NB4 (cell line): ENCODE data around the gene PERCC1.

Experiments used
- MYC ChIP-seq: IDR thresholded peaks from 2 replicates; pipeline ENCODE4 v1.6.1; 2011; ENCODE audit warnings: low read depth, low read length
- POLR2A ChIP-seq: IDR thresholded peaks from 2 replicates; pipeline ENCODE4 v1.6.1; 2011; ENCODE audit warnings: mild to moderate bottlenecking; ENCODE audit not compliant: insufficient read length; ENCODE audit errors: extremely low read depth
- TF ChIP-seq, protein P1 (sequence below): IDR thresholded peaks from one replicate; pipeline ENCODE4 v1.5.1; 2012; ENCODE audit warnings: low read depth, low read length

DNA sequence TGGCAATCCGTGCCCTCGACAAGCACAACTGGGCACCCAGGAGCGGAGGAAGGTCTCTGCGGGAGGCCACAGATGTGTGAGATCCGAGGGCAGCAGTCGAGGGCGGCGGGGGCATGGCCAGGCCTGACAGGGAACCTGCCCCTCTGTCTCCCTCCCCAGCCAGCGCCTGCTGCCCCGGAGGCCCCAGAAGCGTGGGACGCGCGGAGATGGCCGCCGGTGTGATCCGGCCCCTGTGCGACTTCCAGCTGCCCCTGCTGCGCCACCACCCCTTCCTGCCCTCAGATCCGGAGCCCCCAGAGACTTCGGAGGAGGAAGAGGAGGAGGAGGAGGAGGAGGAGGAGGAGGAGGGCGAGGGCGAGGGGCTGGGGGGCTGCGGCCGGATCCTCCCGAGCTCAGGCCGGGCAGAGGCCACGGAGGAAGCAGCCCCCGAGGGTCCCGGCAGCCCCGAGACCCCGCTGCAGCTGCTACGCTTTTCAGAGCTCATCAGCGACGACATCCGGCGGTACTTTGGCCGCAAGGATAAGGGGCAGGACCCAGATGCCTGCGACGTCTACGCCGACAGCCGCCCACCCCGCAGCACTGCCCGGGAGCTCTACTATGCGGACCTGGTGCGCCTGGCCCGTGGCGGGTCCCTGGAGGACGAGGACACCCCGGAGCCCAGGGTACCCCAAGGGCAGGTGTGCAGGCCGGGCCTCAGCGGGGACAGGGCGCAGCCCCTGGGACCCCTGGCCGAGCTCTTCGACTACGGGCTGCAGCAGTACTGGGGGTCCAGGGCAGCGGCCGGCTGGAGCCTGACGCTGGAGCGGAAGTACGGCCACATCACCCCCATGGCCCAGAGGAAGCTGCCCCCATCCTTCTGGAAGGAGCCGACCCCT lies 1.7 kb downstream of the PERCC1 start:
- TF ChIP-seq, protein P1, sequence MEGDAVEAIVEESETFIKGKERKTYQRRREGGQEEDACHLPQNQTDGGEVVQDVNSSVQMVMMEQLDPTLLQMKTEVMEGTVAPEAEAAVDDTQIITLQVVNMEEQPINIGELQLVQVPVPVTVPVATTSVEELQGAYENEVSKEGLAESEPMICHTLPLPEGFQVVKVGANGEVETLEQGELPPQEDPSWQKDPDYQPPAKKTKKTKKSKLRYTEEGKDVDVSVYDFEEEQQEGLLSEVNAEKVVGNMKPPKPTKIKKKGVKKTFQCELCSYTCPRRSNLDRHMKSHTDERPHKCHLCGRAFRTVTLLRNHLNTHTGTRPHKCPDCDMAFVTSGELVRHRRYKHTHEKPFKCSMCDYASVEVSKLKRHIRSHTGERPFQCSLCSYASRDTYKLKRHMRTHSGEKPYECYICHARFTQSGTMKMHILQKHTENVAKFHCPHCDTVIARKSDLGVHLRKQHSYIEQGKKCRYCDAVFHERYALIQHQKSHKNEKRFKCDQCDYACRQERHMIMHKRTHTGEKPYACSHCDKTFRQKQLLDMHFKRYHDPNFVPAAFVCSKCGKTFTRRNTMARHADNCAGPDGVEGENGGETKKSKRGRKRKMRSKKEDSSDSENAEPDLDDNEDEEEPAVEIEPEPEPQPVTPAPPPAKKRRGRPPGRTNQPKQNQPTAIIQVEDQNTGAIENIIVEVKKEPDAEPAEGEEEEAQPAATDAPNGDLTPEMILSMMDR, result no peak
- TF ChIP-seq POLR2A, result no peak
- no peak for TF ChIP-seq MYC
